Measurements from ENCODE around the gene ZNF281.
"Not testable (repeated sequence)": the region's sequence is repeated elsewhere in the genome, so short reads cannot be mapped to it uniquely, and the experiment has no call there.

Gene ZNF281

DNA sequence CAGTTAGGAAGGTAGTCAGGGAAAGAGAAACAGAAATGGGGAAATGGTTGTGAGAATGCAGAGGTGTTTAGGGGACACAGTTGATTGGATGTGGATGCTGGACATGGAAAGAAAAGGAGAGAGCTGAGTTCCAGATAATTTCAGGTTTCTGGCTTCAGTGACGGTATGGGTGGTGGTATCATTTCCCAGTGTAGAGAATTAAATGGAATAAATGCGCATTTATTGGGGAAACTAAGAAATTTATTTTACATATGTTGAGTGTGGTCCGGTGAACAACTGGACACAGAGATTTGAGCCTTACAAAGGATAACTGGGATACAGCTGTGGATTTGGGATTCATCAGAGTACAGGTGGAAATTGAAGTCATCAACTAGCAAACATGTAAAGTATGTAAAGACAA lies 12.4 kb upstream of the ZNF281 start:
- DNase-seq (ENCODE audit: low read depth) = no peak
- TF ChIP-seq, protein P1, sequence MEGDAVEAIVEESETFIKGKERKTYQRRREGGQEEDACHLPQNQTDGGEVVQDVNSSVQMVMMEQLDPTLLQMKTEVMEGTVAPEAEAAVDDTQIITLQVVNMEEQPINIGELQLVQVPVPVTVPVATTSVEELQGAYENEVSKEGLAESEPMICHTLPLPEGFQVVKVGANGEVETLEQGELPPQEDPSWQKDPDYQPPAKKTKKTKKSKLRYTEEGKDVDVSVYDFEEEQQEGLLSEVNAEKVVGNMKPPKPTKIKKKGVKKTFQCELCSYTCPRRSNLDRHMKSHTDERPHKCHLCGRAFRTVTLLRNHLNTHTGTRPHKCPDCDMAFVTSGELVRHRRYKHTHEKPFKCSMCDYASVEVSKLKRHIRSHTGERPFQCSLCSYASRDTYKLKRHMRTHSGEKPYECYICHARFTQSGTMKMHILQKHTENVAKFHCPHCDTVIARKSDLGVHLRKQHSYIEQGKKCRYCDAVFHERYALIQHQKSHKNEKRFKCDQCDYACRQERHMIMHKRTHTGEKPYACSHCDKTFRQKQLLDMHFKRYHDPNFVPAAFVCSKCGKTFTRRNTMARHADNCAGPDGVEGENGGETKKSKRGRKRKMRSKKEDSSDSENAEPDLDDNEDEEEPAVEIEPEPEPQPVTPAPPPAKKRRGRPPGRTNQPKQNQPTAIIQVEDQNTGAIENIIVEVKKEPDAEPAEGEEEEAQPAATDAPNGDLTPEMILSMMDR (conservative IDR thresholded peaks at IDR 0.05; ENCODE audit: control insufficient read depth, insufficient read depth, low read depth, low read length) = no peak
- H3K4me3 ChIP-seq (ENCODE audit: control insufficient read depth, low read depth, low read length) = no peak overlapping the region

DNA sequence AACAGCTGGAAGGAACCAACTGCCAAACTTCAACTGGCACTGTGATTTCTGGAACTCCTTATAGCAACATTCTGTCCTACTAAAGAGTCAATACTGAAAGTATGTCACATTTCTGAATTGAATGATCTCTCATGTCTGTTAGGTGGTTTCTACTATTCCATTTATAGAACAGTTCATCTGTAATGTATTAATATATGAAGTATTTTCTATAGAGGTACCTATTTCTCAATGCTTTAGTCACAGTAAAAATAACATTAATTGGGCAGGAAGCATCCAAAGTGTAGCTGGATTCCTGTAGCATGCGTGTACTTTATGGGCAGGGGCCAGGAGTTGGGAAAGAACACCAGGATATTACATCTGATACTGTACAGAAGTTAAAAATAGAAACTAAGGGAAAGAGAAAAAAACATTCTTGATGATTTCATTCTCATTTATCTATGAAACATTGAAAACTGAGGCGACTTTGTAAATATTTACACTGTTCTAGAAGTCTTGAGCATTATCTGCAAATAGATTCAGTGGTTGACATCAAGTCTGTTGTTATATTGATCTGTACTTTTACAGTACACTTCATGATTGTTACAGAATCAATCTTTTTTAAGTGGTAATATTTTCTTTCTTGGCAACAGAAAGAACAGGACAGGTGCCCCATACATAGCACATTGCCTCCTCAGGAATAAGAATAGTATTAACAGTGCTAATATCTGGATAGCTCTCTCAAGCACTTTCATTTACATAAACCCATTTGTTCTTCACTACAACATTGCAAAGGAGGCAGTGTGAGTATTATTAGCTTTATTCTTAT lies 6.2 kb upstream of the ZNF281 start:
- H3K4me3 ChIP-seq (ENCODE audit: control insufficient read depth, low read depth, low read length) = peak overlapping the region; percentile 3
- TF ChIP-seq, protein P1 (conservative IDR thresholded peaks at IDR 0.05; ENCODE audit: control insufficient read depth, insufficient read depth, low read depth, low read length) = no peak
- DNase-seq (ENCODE audit: low read depth) = peak; percentile 98

DNA sequence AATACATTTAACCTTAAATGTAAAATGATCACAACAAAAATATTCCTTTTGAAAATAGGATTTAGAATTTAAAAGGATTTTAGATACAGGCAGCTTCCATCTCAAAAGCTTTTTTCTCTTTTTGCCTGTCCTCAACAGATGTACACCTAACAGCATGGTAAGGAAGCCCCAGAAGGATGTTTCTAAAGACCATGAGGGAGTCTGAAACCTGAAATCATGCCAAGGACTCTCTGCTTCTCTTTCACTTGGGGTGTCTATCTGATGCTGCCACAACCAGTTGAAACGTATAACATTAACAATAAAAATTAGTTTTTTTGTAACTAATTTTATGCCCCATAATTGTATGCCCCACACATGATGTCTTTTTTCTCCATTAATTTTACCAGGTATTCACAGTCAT lies 5.4 kb upstream of the ZNF281 start:
- no peak overlapping the region for H3K4me3 ChIP-seq (ENCODE audit: control insufficient read depth, low read depth, low read length)
- TF ChIP-seq, protein P1 (conservative IDR thresholded peaks at IDR 0.05; ENCODE audit: control insufficient read depth, insufficient read depth, low read depth, low read length) = no peak
- peak; percentile 30 for DNase-seq (ENCODE audit: low read depth)

DNA sequence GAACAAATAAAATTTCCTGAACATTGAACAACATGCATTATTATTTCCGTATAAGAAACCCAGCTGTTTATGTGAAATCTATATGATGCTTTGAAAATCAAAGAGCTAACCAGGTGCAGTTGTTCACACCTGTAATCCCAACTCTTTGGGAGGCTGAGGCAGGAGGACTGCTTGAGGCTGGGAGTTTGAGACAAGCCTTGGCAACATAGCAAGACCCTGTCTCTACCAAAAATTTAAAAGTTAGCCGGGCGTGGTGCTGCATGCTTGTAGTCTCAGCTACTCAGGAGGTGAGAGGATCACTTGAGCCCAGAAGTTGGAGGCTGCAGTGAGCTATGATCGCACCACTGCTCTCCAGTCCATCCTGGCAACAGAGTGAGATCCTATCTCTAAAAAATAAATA lies 4.8 kb upstream of the ZNF281 start:
- TF ChIP-seq, protein P1 (conservative IDR thresholded peaks at IDR 0.05; ENCODE audit: control insufficient read depth, insufficient read depth, low read depth, low read length) = no peak
- H3K4me3 ChIP-seq (ENCODE audit: control insufficient read depth, low read depth, low read length) = no peak overlapping the region
- no peak for DNase-seq (ENCODE audit: low read depth)

DNA sequence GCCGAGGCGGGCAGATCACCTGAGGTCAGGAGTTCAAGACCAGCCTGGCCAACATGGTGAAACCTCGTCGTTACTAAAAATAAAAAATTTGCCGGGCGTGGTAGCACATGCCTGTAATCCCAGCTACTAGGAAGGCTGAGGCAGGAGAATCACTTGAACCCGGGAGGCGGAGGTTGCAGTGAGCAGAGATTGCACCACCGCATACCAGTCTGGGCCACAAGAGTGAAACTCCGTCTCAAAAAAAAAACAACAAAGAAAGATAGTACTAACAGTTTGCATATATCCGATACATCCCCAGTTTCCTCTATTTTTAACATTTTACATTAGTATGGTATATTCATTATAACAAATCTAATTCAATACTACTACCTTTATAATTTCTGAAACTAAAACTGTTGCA lies 3.9 kb upstream of the ZNF281 start:
- H3K4me3 ChIP-seq (ENCODE audit: control insufficient read depth, low read depth, low read length); DNase-seq (ENCODE audit: low read depth): not testable (repeated sequence)

DNA sequence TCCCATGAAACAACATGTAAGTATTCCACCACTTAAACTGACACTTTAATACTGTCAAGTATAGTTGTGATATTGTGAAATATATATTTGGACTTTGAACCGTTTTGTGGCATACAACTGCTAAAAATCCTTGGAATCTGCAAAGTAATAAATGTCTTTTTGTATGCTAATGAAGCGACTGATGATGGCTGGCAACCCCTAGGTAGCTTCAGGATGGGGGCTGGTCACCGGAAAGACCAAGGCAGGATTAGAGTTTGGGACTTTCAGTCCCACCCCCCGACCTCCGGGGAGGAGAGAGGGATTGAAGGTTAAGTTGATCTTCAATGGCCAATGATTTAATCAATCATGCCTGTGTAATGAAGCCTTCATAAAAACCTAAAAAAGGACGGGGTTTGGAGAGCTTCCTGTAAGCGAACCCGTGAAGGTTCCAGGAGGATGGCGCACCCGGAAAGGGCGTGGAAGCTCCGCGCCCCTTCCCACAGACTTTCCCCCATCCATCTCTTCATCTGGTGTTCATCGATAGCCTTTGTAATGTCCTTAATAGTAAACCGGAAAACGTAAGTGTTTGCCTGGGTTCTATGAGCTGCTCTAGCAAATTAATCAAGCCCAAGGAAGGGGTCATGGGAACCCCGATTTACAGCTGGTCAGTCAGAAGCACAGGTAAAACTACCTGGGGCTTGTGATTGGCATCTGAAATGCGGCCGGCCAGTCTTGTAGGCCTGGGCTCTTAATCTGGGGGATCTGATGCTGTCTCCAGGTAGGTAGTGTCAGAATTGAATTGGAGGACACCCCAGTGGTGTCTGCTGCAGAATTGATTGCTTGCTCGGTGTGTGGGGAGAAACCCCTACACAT lies 1.8 kb upstream of the ZNF281 start:
- H3K4me3 ChIP-seq (ENCODE audit: control insufficient read depth, low read depth, low read length) = no peak overlapping the region

DNA sequence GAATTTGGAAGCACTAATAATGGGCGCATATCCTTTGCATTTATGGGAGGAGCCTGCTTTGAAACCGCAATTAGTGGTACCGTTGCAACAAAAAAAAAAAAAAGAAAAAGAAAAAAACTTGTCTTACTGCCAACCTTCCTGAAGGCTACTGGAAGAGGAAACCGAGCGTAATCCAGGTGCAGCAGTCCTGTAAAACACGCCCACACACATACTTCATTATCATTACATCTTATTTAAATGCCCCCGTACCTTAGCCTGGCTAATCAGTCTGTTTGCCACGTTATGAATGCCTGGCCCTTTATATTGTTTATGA lies 686 bp upstream of the ZNF281 start:
- H3K4me3 ChIP-seq (ENCODE audit: control insufficient read depth, low read depth, low read length) = peak overlapping the region; percentile 74
- TF ChIP-seq, protein P1 (conservative IDR thresholded peaks at IDR 0.05; ENCODE audit: control insufficient read depth, insufficient read depth, low read depth, low read length) = no peak
- DNase-seq (ENCODE audit: low read depth) = peak; percentile 25

More for the DNA sequence above, 1.8 kb upstream of the ZNF281 start:
- no peak for DNase-seq (ENCODE audit: low read depth)
- TF ChIP-seq, protein P1 (conservative IDR thresholded peaks at IDR 0.05; ENCODE audit: control insufficient read depth, insufficient read depth, low read depth, low read length) = no peak

Data from fibroblast of mammary gland (primary cell).